Measurements from ENCODE around the gene ZNF514.
A peak's percentile ranks its signal among the peaks of the same experiment; 100 is the strongest.

GRCh38 chr2:95121093-95121406, 38.6 kb downstream of the ZNF514 start:
- TF ChIP-seq ZNF384 (IDR thresholded peaks at IDR 0.05; ENCODE audit: borderline replicate concordance, low read depth, low read length) (no peak), RAD51 (IDR thresholded peaks at IDR 0.05) (0 out of 2 replicates have a peak, but pooled peaks have one; percentile 19), BRCA1 (IDR thresholded peaks at IDR 0.05; ENCODE audit: low read depth, low read length) (no peak), CUX1 (IDR thresholded peaks at IDR 0.05; ENCODE audit: insufficient replicate concordance, low read depth, low read length) (no peak), JUNB (IDR thresholded peaks at IDR 0.05) (no peak), EP300 (IDR thresholded peaks at IDR 0.05; ENCODE audit: borderline replicate concordance in 1 of 2, control insufficient read depth in 1 of 2, low read depth in 2 of 2, low read length in 2 of 2) (no peak), POLR2A (IDR thresholded peaks at IDR 0.05; ENCODE audit: low read depth, low read length) (no peak), SIN3A (IDR thresholded peaks at IDR 0.05; ENCODE audit: low read depth, low read length) (no peak), ASH2L (IDR thresholded peaks at IDR 0.05; ENCODE audit: borderline replicate concordance, low read depth) (no peak), POLR2AphosphoS2 (IDR thresholded peaks at IDR 0.05; ENCODE audit: low read depth, low read length) (no peak)
- TF ChIP-seq, protein P1, sequence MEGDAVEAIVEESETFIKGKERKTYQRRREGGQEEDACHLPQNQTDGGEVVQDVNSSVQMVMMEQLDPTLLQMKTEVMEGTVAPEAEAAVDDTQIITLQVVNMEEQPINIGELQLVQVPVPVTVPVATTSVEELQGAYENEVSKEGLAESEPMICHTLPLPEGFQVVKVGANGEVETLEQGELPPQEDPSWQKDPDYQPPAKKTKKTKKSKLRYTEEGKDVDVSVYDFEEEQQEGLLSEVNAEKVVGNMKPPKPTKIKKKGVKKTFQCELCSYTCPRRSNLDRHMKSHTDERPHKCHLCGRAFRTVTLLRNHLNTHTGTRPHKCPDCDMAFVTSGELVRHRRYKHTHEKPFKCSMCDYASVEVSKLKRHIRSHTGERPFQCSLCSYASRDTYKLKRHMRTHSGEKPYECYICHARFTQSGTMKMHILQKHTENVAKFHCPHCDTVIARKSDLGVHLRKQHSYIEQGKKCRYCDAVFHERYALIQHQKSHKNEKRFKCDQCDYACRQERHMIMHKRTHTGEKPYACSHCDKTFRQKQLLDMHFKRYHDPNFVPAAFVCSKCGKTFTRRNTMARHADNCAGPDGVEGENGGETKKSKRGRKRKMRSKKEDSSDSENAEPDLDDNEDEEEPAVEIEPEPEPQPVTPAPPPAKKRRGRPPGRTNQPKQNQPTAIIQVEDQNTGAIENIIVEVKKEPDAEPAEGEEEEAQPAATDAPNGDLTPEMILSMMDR (IDR thresholded peaks at IDR 0.05 in 2 of 3, conservative IDR thresholded peaks at IDR 0.05 in 1 of 3; ENCODE audit: control insufficient read depth in 2 of 3, extremely low read depth in 1 of 3, insufficient read depth in 1 of 3, low read depth in 3 of 3, low read length in 3 of 3) = no peak
- TF ChIP-seq, protein P2, sequence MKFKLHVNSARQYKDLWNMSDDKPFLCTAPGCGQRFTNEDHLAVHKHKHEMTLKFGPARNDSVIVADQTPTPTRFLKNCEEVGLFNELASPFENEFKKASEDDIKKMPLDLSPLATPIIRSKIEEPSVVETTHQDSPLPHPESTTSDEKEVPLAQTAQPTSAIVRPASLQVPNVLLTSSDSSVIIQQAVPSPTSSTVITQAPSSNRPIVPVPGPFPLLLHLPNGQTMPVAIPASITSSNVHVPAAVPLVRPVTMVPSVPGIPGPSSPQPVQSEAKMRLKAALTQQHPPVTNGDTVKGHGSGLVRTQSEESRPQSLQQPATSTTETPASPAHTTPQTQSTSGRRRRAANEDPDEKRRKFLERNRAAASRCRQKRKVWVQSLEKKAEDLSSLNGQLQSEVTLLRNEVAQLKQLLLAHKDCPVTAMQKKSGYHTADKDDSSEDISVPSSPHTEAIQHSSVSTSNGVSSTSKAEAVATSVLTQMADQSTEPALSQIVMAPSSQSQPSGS (IDR thresholded peaks at IDR 0.05; ENCODE audit: low read length) = no peak
